HG02798 (cell line): ENCODE data around the gene SARNP.
A peak's percentile ranks its signal among the peaks of the same experiment; 100 is the strongest.

Source experiments
- ATAC-seq: cut with Tn5 transposase; IDR thresholded peaks from one replicate; pipeline ENCODE4 v1.9.1; 2021; ENCODE audit warnings: mild to moderate bottlenecking; ENCODE audit not compliant: unreplicated experiment, poor library complexity

Gene SARNP

DNA sequence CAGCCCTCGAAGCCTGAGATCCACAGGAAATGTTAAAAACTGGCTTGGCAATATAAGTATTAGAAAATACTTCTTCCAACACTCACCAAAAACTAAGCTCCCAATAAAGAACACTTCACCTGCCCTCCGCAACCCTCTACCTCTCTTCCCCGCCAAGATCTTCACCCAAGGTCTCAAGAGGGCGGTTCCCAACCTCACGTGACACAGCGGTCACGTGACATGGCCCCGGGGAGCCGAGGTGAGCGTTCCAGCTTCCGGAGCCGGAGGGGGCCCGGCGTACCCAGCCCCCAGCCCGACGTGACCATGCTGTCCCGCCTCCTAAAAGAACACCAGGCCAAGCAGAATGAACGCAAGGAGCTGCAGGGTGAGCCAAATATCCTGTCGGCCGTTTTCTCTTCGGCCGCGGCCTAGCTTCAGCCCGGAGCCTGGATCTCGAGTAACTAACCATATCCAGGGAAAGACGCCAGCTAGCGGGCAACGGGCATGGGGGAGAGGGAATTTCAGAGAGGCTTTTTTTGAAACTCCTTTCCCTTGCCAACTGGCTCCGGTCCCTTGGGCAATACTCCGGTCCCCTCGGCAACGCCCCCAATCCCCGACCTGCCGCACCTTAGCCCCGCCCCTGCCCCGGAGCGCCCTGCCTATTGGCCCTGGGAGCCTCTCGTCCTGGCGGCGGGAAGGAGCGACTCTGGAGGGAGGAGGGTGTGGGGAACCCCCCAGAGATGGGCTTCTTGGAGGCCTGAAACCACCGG, 101.5 kb downstream of the SARNP start, which contains the start of gene BLOC1S1:
Gene BLOC1S1 (plus strand): TSS at position 214 of the 749 bp plus-strand sequence. CDS start 6 bp downstream, at position 220.
- peak; percentile 91 for ATAC-seq

DNA sequence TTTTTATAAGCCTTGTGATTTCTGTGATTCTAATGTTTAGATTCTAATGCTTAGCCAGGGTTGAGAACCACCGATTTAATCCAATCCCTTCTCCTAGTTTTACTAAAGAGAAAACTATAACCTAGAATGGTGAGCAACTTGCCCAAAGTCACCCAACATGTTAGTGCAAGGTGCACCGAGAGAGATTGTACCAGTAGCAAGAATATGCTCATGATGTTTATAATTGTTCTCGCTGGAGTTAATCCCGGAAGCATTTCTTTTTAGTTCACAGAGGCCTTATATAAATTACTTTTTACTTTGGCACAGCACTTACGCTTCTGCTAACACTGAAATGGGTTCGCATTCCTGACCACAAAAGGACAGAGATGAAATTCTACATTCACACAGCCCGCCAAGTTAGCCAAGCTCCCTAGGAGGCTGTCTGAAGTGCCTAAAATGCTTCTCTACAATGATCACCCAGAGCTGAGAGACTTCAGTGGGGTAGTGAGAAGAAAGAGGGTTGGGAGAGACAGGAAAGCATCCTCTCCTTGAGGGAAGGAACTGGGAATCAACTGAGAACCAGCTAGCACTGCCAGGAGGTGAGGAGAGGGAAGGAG, 102.3 kb downstream of the SARNP start:
- no peak for ATAC-seq

DNA sequence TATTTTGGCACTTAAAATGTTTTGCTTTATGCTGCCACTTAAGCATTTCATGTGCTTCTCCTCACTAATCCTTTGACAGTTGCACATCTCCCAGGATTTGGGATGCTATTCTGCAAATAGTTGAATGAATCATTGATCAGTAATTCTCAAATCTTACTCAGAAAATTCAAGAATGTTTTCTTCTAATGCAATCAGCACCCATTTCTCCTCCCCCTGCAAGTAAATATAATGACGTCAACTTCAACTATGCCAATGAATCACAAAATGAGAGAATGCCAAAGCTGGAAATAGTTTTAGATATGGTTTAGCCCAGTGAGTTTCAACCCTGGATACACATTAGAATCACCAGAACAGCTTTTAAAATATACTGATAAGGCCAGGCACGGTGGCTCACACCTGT, 103.8 kb downstream of the SARNP start:
- no peak for ATAC-seq

DNA sequence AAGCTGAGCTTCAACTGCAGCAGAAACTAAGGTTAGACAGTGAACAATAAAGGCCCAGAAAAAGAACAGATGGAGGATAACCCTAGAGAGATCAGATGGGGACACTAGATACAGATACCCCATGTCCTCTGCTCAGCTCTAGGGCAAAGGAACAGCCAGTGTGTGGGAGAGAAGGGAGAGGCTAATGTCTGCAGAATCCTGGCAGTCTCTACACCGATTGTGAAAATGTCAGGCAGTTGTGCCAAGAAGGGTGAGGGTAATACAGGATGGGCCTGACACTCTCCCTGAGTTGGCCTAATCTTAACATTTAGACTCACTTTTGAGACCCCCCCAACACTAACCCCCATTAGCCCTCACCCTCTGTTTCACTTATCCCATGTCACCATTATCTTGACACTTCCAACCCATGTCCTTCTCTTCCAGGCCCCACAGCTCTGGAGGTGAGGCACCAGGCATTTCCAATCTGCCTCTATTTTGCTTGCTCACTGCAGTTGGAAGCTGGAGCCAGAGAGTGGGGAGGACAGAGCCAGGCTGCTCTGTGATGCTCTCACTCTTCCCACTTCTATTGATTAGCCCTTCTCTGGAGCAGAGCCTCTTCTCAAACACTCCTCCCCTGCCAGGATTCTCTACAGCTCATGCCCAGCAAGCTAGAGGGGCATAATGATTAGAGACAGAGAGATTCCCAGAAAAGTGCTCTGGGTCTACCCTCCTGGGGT, 104.7 kb downstream of the SARNP start:
- no peak for ATAC-seq

DNA sequence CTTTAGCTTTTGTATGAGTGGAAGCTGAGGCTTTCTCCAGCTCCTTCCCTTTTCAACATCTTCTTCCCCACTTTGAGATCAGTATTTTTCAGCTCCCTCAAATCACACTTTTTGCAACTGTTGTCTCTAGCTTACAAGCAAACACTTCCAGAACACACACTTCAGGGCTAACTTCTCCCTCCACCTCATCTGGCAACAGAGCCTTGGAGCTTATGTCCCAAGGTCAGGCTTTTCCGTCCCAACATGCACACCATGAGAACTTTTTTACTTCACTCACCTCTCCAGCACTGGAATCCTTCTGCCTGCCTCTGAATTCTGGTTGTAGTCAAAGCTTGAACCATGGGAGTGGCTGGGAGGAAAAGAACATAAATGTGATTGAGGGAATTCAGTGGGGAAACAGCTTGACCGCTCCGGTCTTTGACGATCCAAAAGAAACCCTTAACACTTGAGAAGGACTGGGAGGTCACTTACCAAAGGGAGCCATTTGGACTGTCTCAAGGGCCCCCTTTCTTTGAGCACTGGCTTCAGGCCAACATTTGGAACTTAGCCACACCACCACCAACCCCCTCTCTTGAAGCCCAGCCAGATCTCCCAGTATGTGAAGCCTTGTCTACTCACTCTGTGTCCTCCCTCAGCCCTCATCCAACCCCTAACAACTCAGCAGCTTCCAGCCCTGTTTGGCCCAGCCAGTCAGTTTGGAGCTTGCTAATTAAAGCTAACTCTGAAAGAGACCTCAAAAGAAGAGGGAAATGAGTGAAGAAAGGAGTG, 105.6 kb downstream of the SARNP start:
- ATAC-seq, result no peak

DNA sequence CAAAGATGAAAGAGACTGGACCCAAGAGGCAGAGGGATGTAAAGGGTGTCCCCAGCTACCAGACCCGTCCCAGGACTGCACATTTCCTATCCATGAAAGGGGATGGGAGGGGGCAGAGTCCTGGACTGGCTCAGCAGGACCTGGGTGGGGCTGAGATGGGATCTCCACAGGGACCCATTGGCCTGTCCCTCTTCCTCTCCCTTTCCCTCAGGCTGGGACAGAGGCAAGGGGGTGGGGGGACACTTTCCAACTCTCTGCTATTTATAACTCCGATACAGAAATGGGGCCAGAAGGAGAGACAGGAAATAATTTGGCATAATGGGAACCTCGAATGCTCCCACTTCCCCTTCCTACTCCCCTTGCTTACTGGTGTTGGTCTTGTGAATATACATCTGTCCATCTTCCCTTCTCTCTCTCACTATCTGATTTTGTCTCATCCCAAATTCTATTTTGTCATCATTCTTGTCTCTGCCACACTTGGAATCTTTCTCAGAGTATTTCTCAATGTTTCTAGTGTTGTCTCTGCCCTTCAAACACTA, 108.8 kb downstream of the SARNP start:
- no peak for ATAC-seq

DNA sequence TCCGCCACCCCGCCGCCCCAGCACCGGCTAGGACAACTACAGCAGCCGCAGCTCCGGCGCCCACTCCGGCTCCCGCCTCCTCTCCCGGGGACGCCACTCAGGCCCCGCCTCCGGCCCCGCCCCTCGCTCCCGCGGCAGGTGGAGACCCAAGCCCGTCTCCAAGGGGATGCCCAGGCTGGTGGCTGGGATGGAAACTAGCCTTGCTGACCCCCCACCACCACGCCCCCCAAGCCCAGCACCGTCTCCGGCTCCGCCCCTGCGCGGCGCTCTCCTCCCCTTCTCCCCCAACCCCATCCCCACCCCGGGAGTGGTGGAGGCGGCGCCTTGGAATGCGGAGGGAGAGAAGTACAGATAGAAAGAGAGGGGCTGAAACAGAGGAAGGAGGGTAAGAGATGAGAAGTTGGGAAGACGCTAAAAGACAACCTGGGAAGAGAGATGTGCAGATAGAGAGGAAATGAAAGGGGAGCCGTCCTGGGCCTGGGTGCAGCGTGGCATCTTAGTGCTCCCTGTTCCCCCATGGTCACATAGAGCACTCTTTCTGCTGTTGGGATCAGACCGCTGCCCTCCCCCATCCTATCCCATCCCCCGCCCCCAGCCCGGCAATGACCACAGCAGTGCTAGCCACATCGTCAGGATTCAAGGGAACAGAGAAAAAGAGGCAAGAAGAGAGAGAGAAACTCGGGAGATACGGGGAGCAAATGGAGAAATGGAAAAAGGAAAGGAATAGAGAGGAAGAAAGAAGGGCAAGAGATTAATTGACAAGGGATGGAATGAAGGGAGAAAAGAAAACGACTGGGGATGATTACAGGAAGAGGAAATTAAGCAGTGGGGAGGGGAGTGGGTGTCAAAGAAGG, 109.5 kb downstream of the SARNP start, which contains the start of gene ITGA7:
Gene ITGA7 (minus strand): TSS at position 64 of the 854 bp plus-strand sequence. CDS start 222 bp downstream, outside the sequence.
- ATAC-seq, result peak; percentile 69
